CD8-positive, alpha-beta memory T cell (primary cell): Measurements from ENCODE around the gene MUC5B. TPM values are rescaled to one million over a fixed set of nuclear protein-coding genes. Genes with fewer than 3 reads are reported as not detected.
"Not testable (repeated sequence)": the region's sequence is repeated elsewhere in the genome, so short reads cannot be mapped to it uniquely, and the experiment has no call there.

Experiments
- CTCF ChIA-PET: fragments of 350-600 bp; sonication (Branson Sonifier 250); formaldehyde crosslinking; loops from one replicate; lab custom pipeline; 2021; ENCODE audit warnings: antibody characterized with exemption; lab: Charles Lee
- POLR2A ChIA-PET: fragments of 350-600 bp; sonication (Branson Sonifier 250); formaldehyde crosslinking; loops from one replicate; lab custom pipeline; 2021; ENCODE audit warnings: antibody characterized with exemption; lab: Charles Lee
- DNase-seq, 5 donors: peaks; one replicate each; pipeline versions ENCODE4 v3.0.0 to v3.0.0-alpha.2; 2020 to 2022; ENCODE audit warnings: mixed read lengths in 1 of 5
- H3K27ac ChIP-seq: one replicate; pipeline ENCODE4 v1.7.0; 2013; ENCODE audit warnings: low read depth, mild to moderate bottlenecking, low read length, moderate library complexity
- H3K27me3 ChIP-seq: 2 replicates; pipeline ENCODE4 v1.7.0; 2013; ENCODE audit warnings: low read length, mild to moderate bottlenecking; ENCODE audit not compliant: insufficient read depth, poor library complexity, severe bottlenecking
- H3K36me3 ChIP-seq: 2 replicates; pipeline ENCODE4 v1.7.0; 2013; ENCODE audit warnings: mild to moderate bottlenecking, low read length, moderate library complexity; ENCODE audit not compliant: insufficient read depth
- H3K4me1 ChIP-seq: 2 replicates; pipeline ENCODE4 v1.7.0; 2013; ENCODE audit warnings: mild to moderate bottlenecking, low read length, moderate library complexity; ENCODE audit not compliant: insufficient read depth
- H3K4me3 ChIP-seq: 2 replicates; pipeline ENCODE4 v1.7.0; 2013; ENCODE audit warnings: mild to moderate bottlenecking, low read length
- H3K9me3 ChIP-seq: 2 replicates; pipeline ENCODE4 v1.7.0; 2013; ENCODE audit warnings: mild to moderate bottlenecking, low read length
- H3K27ac Mint-ChIP-seq, 8 donors: one replicate each; pipeline ENCODE4 v1.8.0; 2020 to 2021; ENCODE audit warnings: mixed read lengths in 8 of 8, mild to moderate bottlenecking in 6 of 8, inconsistent platforms in 3 of 8, moderate library complexity in 3 of 8
- H3K27me3 Mint-ChIP-seq, 2 donors: one replicate each; pipeline ENCODE4 v1.8.0; 2020 to 2021; ENCODE audit warnings: mixed read lengths in 2 of 2, mild to moderate bottlenecking in 1 of 2, moderate library complexity in 1 of 2
- H3K36me3 Mint-ChIP-seq, 3 donors: one replicate each; pipeline ENCODE4 v1.8.0; 2020 to 2021; ENCODE audit warnings: mixed read lengths in 3 of 3, inconsistent platforms in 1 of 3, mild to moderate bottlenecking in 1 of 3
- H3K4me1 Mint-ChIP-seq, 3 donors: one replicate each; pipeline ENCODE4 v1.8.0; 2020 to 2021; ENCODE audit warnings: mixed read lengths in 3 of 3, inconsistent platforms in 1 of 3, mild to moderate bottlenecking in 1 of 3
- H3K4me3 Mint-ChIP-seq, 7 donors: one replicate each; pipeline ENCODE4 v1.8.0; 2020 to 2021; ENCODE audit warnings: mixed read lengths in 7 of 7, mild to moderate bottlenecking in 6 of 7, moderate library complexity in 4 of 7, inconsistent platforms in 2 of 7
- H3K9me3 Mint-ChIP-seq, 5 donors: one replicate each; pipeline ENCODE4 v1.8.0; 2020 to 2022; ENCODE audit warnings: mixed read lengths in 5 of 5, mild to moderate bottlenecking in 3 of 5, moderate library complexity in 2 of 5, inconsistent platforms in 1 of 5
- polyA plus RNA-seq: library from polyadenylated mRNA; unstranded; fragments of 300-500 nt; fragmentation: Illumina TruSeq; gene quantifications from one replicate; pipeline ENCODE4 v1.2.3, GENCODE V29; 2021
- total RNA-seq, 2 experiments: library from RNA; stranded (reverse); gene quantifications; one replicate each; pipeline ENCODE4 v1.2.3, GENCODE V29; 2021

MUC5B gene
- total and polyA plus RNA-seq, 3 experiments from 2014 or later = not detected

DNA sequence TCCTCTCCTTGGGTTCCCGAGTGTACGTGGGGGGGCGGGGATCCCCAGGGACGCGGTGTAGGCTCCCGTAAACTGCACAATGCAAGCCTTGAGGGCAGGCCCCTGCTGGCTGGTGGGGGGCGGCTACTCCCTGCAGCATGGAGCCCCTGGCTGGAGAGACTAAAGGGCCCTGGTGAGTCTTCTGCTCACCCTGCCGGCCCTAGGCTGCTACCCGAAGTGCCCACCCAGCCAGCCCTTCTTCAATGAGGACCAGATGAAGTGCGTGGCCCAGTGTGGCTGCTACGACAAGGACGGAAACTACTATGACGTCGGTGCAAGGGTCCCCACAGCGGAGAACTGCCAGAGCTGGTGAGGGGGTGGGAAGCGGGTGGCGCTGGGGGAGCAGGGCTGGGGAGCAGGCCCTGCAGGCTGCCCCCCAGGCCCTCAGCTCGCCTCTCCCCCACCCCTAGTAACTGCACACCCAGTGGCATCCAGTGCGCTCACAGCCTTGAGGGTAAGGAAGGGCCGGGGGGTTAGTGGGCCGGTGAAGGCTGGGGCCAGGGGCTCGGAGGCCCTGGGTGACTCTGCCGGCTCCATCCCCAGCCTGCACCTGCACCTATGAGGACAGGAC lies 16.8 kb downstream of the MUC5B start:
- no peak overlapping the region for H3K4me3 Mint-ChIP-seq
- CTCF ChIA-PET = no interaction called here
- H3K27ac ChIP-seq = no peak overlapping the region
- no peaks in the 10 kb centered on the region for H3K36me3 Mint-ChIP-seq
- no peak overlapping the region for H3K4me3 ChIP-seq
- H3K4me1 Mint-ChIP-seq = no peaks in the 10 kb centered on the region
- no peak overlapping the region for H3K27ac Mint-ChIP-seq
- H3K4me1 ChIP-seq = no peaks in the 10 kb centered on the region
- no peaks in the 10 kb centered on the region for H3K27me3 Mint-ChIP-seq
- H3K9me3 Mint-ChIP-seq = no peaks in the 10 kb centered on the region
- no peaks in the 10 kb centered on the region for H3K27me3 ChIP-seq
- POLR2A ChIA-PET = no interaction called here
- H3K9me3 ChIP-seq = no peaks in the 10 kb centered on the region
- H3K36me3 ChIP-seq = no peaks in the 10 kb centered on the region
- no peak for DNase-seq

DNA sequence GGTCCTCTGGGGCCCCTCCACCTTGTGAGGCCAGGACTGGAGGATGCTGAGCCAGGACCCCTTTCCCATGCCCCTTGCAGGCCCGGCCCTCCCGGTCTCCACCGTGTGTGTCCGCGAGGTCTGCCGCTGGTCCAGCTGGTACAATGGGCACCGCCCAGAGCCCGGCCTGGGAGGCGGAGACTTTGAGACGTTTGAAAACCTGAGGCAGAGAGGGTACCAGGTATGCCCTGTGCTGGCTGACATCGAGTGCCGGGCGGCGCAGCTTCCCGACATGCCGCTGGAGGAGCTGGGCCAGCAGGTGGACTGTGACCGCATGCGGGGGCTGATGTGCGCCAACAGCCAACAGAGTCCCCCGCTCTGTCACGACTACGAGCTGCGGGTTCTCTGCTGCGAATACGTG lies 17.9 kb downstream of the MUC5B start:
- H3K36me3 ChIP-seq = no peaks in the 10 kb centered on the region
- Mint-ChIP-seq H3K9me3 (no peaks in the 10 kb centered on the region), H3K4me3 (no peak overlapping the region), H3K4me1 (no peaks in the 10 kb centered on the region), H3K27ac (no peak overlapping the region), H3K27me3 (no peaks in the 10 kb centered on the region), H3K36me3 (no peaks in the 10 kb centered on the region)
- no peaks in the 10 kb centered on the region for H3K4me1 ChIP-seq
- no peak overlapping the region for H3K4me3 ChIP-seq
- CTCF ChIA-PET = no interaction called here
- no peaks in the 10 kb centered on the region for H3K9me3 ChIP-seq
- POLR2A ChIA-PET = no interaction called here
- no peaks in the 10 kb centered on the region for H3K27me3 ChIP-seq
- H3K27ac ChIP-seq = no peak overlapping the region
- DNase-seq = no peak

- ChIA-PET CTCF (no interaction called here), POLR2A (no interaction called here)
- no peaks in the 10 kb centered on the region for H3K36me3 ChIP-seq
Observed at GRCh38 chr11:1241706-1242105, 18.8 kb downstream of the MUC5B start.

GRCh38 chr11:1242289-1242688 lies 19.4 kb downstream of the MUC5B start:
- Mint-ChIP-seq H3K4me1 (no peaks in the 10 kb centered on the region), H3K36me3 (no peaks in the 10 kb centered on the region), H3K4me3 (no peak overlapping the region), H3K27ac (no peak overlapping the region), H3K9me3 (peaks cover 0 to 2% (median 0%) of the 10 kb centered on the region in 5 donors), H3K27me3 (no peaks in the 10 kb centered on the region)
- POLR2A ChIA-PET = no interaction called here
- Histone ChIP-seq H3K4me3 (no peak overlapping the region), H3K27me3 (no peaks in the 10 kb centered on the region), H3K27ac (no peak overlapping the region), H3K4me1 (no peaks in the 10 kb centered on the region), H3K9me3 (no peaks in the 10 kb centered on the region), H3K36me3 (no peaks in the 10 kb centered on the region)
- CTCF ChIA-PET = no interaction called here
- DNase-seq = no peak

More at GRCh38 chr11:1241706-1242105, 18.8 kb downstream of the MUC5B start:
- no peak overlapping the region for H3K4me3 ChIP-seq
- H3K9me3 ChIP-seq = no peaks in the 10 kb centered on the region
- H3K27ac ChIP-seq = no peak overlapping the region
- no peaks in the 10 kb centered on the region for H3K4me1 Mint-ChIP-seq
- no peaks in the 10 kb centered on the region for H3K9me3 Mint-ChIP-seq
- H3K4me1 ChIP-seq = no peaks in the 10 kb centered on the region
- H3K27me3 ChIP-seq = no peaks in the 10 kb centered on the region
- DNase-seq = no peak
- no peaks in the 10 kb centered on the region for H3K27me3 Mint-ChIP-seq
- H3K4me3 Mint-ChIP-seq = no peak overlapping the region
- no peaks in the 10 kb centered on the region for H3K36me3 Mint-ChIP-seq
- no peak overlapping the region for H3K27ac Mint-ChIP-seq

DNA sequence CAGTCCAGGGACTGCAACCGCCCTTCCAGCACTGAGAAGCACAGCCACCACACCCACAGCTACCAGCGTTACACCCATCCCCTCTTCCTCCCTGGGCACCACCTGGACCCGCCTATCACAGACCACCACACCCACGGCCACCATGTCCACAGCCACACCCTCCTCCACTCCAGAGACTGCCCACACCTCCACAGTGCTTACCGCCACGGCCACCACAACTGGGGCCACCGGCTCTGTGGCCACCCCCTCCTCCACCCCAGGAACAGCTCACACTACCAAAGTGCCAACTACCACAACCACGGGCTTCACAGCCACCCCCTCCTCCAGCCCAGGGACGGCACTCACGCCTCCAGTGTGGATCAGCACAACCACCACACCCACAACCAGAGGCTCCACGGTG lies 19.9 kb downstream of the MUC5B start:
- H3K4me1 ChIP-seq, H3K9me3 Mint-ChIP-seq, H3K27ac ChIP-seq, H3K27ac Mint-ChIP-seq, H3K4me1 Mint-ChIP-seq, H3K27me3 Mint-ChIP-seq, H3K4me3 ChIP-seq, H3K36me3 Mint-ChIP-seq, DNase-seq, H3K36me3 ChIP-seq, POLR2A ChIA-PET, CTCF ChIA-PET, H3K4me3 Mint-ChIP-seq, H3K27me3 ChIP-seq, H3K9me3 ChIP-seq: not testable (repeated sequence)

GRCh38 chr11:1243521-1243920 lies 20.7 kb downstream of the MUC5B start:
- H3K27ac ChIP-seq, H3K4me1 Mint-ChIP-seq, H3K9me3 Mint-ChIP-seq, POLR2A ChIA-PET, H3K36me3 Mint-ChIP-seq, H3K36me3 ChIP-seq, DNase-seq, H3K4me3 Mint-ChIP-seq, H3K27me3 ChIP-seq, H3K9me3 ChIP-seq, H3K4me1 ChIP-seq, H3K27me3 Mint-ChIP-seq, H3K4me3 ChIP-seq, CTCF ChIA-PET, H3K27ac Mint-ChIP-seq: not testable (repeated sequence)

- H3K4me1 Mint-ChIP-seq, H3K27ac Mint-ChIP-seq, DNase-seq, H3K4me3 ChIP-seq, H3K27me3 Mint-ChIP-seq, H3K9me3 ChIP-seq, H3K9me3 Mint-ChIP-seq, H3K4me3 Mint-ChIP-seq, CTCF ChIA-PET, H3K36me3 ChIP-seq, H3K27me3 ChIP-seq, H3K4me1 ChIP-seq, H3K36me3 Mint-ChIP-seq, POLR2A ChIA-PET, H3K27ac ChIP-seq: not testable (repeated sequence)
Observed at GRCh38 chr11:1244557-1244956, 21.7 kb downstream of the MUC5B start.

GRCh38 chr11:1245717-1246116 lies 22.9 kb downstream of the MUC5B start:
- H3K27me3 ChIP-seq, H3K36me3 Mint-ChIP-seq, H3K4me3 ChIP-seq, H3K27ac ChIP-seq, H3K4me1 ChIP-seq, H3K4me3 Mint-ChIP-seq, POLR2A ChIA-PET, H3K9me3 Mint-ChIP-seq, H3K27me3 Mint-ChIP-seq, H3K36me3 ChIP-seq, DNase-seq, H3K9me3 ChIP-seq, CTCF ChIA-PET, H3K27ac Mint-ChIP-seq, H3K4me1 Mint-ChIP-seq: not testable (repeated sequence)

GRCh38 chr11:1246301-1246700 lies 23.4 kb downstream of the MUC5B start:
- H3K4me1 ChIP-seq, CTCF ChIA-PET, H3K4me3 ChIP-seq, H3K36me3 ChIP-seq, H3K4me1 Mint-ChIP-seq, H3K27ac ChIP-seq, DNase-seq, H3K9me3 ChIP-seq, POLR2A ChIA-PET, H3K9me3 Mint-ChIP-seq, H3K36me3 Mint-ChIP-seq, H3K27me3 Mint-ChIP-seq, H3K27me3 ChIP-seq: not testable (repeated sequence)
- H3K27ac Mint-ChIP-seq = peak overlapping the region in 2 of 8 donors; percentile 51 to 77
- peak overlapping the region in 1 of 7 donors; percentile 77 for H3K4me3 Mint-ChIP-seq
